Measurements from ENCODE around the gene CDK3.
"Not testable (repeated sequence)": the region's sequence is repeated elsewhere in the genome, so short reads cannot be mapped to it uniquely, and the experiment has no call there.

The CDK3 gene

DNA sequence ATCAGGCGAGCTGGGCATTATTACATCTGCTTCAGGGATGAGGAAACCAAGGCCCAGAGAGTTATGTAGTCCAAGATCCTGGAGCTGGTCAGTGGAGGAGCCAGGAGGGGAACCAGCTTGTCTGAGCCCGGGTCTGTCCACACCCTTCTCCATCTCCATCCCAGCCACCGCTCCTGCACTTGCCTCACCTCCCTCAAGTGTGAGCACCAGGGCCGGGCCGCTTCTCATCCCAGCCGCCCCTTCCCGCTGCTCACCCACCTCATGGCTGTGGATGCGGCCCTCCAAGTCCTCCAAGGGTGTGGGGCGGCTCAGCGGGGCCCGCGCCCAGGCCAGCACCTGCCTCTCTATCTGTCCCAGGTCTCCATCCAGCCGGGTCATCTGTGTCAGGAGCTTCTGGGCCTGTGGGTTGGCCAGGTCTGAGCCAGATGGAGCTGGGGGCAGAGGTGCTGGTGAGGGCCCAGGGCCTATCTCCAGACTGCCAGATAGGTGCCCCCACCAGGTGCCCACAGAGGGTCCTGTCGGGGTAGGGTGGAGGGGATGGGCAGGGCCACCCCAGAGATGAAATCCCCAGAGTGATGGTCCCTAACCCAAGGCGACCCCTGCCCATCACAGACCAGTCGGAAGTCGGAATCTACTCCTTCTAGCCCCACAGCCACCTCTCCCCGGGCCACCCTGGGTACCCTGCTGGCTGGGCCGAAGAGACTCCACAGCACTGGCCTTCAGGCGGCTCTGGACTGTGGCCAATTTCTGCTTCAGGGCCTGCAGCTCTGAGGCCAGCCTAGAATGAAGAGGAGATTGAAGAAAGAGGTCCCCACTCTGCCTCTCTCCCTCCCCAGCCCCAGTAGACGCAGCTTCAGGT is 17.1 kb downstream of the CDK3 start:
- DNase-seq, result no peak

DNA sequence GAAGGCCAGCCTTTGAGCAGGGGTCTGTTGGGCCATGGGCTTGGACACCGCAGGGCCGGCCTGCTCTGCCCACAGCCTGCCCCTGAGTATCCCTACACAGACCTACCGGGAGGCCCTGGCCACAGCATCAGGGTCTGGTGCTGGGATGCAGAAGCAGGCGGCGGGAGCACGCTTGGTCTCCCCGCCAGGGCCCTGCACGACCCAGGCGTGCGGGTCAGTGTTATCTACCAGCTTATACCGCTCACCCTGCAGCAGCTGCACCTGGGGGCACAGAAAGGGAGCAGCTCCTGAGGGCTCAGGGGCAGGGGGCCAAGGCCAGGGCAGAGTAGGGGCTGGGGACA is 17.7 kb downstream of the CDK3 start:
- no peak for DNase-seq

DNA sequence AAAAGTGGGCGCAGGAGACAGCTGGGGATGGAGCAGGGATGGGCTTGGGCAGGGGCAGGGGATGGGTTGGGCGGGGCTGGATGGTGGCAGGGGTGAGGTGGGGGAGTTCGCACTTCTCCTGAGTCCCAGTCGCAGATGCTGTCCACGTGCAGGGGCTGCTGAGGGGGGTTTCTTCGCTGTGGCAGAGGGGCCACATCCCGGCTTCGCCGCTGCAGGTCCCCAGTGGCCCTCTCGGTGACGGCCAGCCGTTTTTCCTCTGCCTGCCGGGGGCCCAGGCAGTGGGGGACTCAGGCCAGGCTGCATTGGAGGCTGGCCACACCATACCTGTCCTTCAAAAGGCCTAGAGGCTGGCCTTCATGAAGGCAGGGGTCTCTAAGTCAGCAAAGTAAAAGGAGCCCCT is 18.1 kb downstream of the CDK3 start:
- no peak for DNase-seq

DNA sequence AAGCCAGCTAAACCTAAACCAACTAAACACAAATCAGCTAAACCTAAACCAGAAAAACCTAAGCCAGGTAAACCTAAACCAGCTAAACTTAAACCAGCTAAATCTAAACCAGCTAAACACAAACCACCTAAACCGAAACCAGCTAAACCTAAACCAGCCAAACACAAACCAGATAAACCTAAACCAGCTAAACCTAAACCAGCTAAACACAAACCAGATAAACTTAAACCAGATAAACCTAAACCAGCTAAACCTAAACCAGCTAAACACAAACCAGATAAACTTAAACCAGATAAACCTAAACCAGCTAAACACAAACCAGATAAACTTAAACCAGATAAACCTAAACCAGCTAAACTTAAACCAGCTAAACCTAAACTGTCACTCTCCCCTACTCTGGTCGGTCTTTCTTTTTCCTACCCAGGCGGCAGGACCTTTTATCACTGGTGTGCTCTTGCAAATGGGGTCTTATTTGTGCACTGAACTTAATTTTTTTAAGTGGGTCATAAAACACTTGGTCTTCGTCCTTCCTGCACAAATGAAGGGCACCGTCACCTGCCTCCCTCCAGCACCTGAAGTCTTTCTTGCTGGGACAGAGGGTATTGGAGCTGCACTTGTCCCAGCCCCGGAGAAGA is 19.3 kb downstream of the CDK3 start:
- DNase-seq, result no peak

DNA sequence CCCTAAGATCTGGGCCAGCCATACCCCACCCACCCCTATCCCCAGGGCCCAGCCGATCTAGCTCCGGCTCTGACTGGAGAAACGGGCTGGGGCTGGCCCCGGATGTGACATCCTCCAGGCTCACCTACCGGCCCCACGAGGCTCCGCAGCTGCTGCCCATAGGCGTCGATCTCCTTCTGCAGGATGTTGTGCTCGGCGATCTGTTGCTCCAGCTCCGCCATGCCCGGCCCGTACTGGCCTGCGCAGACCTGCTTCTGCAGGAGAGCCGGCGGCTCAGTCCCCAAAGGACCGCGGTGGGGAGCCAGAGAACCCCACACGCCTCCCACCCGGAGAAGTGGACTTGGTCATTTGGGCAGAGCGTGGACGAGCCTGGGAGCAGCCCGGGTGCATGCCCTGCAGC is 21.6 kb downstream of the CDK3 start:
- no peak for DNase-seq

DNA sequence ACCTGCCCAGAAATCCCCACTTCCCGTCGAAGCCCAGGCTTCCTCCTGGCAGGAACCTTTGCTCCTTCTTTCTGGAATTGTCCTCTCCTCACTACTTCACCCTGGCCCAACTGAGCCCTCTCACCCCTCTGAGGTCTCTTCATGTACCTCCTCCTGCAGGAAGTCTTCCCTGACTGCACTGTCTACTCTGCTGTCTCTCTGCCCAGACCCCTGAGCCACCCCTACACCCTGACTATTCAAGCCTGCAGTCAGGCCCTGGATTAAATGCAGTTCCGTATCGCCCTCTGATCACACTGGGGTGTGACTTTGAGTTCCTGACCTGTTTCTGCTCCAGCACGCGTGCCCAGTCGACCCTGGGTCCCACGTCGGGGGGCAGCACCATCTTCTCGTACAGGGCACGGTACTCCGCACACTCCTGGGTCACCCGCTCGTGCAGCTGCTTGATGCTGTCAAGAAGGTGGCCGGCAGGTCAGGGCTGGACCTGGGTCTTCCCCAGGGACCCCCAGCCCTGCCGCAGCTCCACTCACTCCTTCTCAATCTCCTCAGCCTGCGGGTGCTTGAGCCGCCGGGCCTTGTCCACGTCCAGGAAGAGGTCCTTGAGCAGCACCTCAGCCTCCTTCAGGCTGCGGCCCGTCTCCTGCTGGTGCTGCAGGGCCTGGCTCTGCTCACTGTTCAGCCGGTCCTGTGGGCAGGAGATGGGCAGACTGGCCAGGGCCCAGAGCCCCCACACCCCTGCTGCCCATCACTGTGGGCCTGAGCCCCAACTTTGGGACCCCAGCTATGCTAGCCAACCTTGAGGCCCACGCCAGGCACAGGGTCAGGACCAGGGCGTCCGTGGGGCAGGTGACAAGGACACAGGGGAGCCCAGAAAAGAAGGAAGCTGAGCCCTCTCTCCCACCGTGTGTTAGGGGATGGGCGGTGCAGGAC is 22.6 kb downstream of the CDK3 start:
- DNase-seq, result no peak

DNA sequence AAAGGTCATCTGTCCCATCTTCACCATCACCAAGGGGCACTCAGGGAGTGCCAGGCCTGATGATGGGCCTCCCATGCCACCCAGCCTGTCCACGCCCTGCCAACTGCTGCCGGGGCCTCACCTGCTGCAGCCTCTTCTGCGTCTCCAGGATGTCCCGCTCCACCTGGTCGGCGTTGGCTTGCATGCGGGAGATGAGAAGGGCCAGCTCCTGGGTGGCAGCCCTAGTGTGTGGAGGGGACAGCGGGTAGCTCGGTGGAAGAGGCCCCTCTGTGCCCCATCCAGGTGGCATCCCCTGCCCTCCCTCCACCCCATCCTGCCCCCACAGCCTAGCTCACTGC is 23.2 kb downstream of the CDK3 start:
- no peak for DNase-seq

DNA sequence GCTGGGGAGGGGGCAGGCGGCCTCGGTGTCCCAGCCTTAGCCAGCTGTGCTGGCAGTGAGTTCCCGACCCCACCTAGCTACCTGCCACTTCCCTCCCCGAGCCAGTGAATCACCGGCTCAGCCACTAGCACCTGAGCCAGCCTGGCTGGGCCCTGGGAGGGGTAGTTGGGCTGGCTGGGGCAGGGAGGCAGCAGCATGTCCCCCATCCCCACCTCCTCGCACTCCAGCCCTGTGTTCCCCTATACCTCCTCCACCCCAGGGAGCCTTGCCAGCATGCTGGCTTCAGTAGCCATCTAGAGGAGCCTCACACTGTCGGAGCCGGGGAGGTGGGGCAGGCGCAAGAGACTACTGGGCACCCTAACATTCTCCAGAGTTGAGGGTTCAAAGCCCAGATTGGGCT is 23.7 kb downstream of the CDK3 start:
- DNase-seq, result no peak

DNA sequence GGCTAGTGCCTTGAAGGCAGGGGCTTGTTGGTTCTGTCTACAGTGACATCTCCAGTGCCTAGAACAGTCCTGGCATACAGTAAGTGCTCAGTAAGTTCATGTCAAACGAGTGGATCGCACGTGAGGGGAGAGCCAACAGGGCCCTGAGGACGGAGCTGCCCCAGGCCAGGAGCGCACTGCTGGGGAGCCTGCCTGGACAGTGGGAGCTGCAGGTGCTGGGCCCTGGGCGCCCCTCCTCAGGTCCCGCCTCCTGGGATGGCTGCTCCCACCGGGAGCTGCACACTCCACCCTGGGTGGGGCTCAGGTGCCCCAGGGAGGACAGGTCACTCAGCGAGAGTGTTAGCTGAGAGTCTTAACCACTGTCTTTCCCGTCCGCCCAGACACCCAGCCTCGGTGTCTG is 24.6 kb downstream of the CDK3 start:
- no peak for DNase-seq

DNA sequence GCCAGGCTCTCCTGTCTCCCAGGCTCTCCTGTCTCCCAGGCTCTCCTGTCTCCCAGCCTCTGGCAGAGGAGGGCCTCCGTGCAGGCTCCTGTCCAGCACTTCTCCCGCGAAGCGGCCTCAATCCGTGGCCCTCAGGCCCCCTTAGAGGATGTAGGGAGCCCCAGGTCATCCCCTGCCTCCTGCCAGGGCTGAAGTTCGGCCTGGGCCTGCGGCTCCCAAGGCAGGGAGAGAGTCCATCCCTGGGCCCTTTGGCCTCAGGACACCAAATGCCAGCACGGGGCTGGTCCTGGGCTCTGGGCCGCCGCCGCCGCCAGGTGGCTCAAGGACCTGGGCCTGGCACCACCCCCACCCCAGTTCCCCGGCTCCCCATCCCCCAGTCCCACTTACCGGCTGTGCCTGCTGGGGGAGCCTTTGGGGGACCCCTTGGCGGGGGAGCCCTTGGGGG is 26.1 kb downstream of the CDK3 start:
- no peak for DNase-seq

DNA sequence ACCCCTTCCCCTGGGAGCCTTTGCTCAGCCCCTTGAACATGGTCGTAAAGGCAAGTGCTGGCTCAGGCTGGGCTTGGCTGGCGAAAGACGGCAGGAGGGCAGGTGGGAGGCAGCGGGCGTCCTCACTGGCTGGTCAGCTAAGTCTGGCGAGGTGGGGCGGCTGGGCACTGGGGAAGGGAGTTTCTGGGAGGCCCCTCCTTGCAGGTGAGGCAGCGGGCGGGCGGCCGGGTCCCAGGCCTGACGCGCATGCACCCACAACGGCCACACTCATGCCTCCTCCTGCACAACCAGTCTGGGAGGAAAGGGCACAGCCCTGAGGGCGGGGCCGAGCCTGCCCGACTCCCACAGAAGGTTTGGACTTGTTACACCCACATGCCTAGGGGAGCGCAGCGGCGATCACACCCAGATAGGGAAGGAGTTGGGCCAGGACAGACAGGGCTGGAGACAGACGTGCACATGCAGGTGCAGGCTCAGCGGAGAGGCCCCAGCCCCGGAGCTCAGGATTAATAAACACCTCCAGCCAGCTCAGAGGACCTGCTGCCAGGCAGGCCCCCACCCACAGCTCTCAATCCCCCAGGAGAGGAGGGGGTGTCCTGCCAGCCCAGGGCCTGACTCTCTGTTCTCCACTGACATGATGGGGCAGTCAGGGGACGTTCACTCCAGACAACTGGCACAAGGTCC is 26.6 kb downstream of the CDK3 start, which contains the start of gene EVPL:
TSS of gene EVPL (minus strand) at position 148 of the 681 bp plus-strand sequence. CDS start at position 40, 108 bp downstream.
- DNase-seq, result no peak

DNA sequence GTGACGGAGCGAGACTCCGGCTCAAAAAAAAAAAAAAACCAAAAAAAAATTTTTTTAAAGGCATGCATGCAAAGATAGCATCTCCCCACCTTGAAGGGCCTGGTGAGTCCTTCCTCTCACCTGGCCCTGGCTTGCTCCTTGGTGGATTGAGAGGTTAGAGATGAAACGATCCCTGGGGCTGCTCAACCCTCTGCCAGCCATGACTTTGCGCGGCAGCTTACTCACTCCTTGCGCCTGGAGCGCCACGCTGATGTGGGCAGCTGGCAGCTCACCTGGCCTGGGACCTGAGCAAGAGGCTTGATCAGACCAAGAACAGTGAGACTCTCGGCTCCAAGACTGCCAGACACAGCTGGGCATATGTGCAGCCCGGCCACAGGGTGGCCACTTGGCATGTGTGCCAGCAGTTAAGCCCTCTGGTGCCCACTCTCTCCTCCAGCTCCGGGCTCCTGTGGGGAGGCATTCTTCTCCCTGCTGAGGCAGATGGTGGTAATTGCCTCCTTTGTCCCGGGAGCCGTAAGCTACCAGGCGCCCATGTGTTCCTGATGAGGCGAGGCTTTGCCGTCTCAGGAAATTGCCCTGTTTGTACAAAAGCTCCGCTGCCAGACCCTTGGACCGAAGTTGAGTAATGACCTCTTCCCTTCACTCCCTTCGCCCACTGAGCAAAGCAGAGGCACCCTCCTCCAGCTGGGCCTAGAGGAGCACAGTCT is 31.6 kb downstream of the CDK3 start:
- DNase-seq, result no peak

DNA sequence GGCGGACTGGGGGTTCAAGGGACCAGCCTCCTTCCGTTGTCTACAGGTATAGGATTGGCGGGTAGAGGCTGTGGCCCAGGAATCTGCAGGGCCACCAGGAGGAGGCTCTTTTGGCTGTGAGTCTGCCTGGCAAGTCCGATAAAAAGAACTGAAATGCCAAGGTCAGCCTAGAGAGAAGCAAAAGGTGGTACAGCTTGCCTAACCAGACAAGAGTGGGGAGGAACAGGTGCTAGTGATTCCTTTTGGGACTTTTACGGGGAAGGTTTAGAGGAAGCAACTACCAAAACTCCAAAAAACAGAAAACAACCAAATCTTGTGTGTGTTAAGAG is 32.1 kb downstream of the CDK3 start:
- no peak for DNase-seq

DNA sequence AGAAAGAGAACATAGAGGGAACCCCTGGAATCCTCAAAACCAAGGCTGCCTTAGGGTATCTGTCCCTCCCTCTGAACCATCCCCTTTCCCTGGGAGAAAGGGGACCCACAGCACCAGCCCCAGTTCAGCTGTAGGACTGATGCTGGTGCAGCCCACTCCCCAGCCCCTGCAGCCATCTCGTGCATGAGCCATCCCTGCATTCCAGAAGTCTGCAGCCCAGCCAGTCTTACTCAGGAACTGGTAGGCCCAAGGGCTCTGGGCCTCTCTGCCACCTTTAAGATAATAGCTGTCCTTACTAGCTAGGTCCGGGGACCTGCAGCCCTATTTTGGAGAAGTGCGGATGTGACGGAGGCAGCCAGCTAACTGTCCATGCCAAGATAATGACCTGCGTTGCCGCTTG is 32.5 kb downstream of the CDK3 start:
- DNase-seq, result no peak

DNA sequence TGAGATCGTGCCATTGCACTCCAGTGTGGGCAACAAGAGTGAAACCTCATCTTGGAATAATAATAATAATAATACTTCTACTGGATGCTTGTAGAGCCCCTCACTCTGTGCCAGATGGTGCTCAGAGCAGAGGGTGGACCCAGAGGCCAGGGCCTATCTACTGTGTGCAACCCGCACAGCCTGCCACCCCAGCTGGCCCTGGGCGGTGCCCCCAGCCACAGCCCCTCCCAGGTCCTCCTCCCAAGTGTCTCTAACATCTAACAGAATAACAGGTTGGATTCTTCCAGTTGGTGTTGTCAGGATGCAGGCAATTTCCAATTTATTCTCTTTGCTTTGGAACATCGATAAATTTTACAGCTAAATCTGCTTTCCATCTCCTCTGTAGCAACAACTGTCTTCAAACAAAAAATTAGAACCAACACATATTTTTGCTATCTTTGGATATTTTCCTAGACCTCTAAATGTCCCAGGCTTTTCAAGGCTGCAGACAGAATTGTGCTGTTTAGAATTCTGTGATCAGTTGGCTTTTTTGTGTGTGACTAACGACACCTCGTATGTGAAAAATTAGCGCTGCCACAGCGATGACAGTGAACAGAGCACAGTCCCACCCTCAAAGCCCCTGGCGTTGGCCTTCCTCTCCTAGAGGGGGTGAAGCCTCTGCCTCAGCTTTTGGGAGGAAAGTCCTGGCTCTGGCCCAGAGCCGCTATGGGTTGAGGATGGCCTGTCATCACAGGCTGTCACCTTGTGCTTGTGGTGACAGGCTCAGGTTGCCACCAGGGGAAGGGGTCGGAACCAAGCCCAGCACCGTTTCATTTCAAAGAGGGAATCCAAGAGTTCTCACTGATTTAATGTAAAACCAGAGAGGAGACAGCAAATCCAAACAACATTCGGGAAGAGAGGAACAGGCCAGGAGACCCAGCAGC is 34.0 kb downstream of the CDK3 start:
- no peak for DNase-seq

DNA sequence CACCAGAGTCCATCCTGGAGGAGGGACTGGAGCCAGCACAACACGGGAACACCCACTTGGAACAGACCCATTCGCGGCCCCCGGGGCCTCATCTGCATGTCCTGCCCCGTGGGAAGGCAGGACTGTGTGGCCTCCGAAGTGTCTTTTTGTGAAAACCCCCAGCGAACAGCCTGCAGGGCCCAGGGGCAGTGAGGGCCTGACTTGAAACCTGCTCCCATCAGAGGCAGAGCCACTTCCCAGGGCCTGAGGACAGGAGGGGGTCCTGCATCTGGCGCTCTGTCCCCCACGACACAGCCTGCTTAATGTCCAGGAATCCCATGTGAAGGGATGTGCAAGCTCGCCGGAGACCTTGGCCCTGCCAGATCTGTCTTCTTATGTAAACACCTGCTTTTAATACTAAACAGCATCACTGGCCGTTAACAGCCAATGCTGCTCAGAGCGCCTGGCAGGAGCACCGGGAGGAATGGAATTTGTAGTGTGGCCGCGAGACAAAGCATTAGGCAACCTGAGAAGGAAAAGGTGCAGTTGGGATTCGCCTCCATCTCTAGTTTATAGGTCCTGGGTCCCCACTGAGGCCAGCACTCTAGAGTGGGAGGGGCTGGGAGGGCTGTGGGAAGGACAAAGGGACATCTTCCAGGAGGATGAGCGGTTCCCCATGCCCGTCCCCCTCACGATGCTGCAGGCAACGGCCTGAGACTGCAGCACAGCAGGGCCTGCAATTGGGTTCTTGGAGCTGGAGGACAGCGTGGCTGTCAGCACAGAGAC is 36.0 kb downstream of the CDK3 start:
- DNase-seq, result no peak

DNA sequence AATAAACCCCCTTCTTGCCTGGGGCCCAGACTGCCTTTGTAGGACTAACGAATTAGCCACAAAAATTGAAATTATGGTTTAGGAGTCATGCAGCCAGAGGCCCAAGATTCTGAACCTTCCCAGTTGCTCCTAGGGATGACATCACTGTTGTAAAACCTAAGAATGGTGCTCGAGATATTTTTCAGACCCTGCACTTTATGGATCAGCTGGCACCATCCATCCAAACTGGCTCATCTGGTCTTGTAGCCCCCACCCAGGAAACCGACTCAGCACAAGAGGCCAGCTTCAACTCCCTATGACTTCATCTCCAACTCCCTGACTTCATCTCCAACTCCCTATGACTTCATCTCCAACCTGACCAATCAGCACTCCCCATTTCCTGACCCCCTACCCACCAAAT is 37.4 kb downstream of the CDK3 start:
- no peak for DNase-seq

DNA sequence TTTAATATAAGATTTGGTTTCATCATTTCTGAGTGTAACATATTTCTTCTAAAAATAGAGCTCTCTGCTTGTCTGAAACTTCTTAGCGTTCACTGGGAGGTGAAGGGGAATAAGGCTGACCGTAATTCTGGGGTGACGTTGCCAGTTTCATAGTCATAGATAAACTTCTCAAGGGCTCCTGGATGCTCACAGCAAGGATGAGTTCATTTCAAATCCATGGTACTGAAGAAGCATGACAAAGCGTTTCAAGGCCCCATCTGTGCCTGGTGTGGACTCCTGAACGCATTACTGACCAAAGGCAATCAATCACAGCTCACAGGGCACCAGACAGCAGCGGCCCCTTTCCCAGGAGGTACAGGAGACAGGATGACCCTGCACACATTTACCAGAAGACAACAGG is 38.5 kb downstream of the CDK3 start:
- DNase-seq, result no peak

DNA sequence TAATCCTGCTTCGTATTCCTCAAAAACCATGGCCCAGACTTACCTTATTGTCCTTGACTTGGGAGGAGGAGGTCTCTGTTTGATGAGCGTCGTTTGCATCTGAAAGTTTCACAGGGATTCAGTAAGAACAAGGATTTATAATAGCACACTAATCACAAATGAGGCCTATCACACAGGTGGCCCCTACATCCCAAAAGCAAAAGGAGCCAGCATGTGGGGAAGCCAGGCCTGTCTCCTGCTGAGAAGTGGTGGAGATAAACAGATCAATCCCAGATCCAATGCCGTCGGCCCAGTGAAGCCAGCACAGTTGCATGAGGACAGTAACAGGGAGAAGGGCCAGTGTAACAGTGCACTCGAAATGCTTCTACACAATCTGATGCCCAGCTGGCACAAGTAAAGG is 39.7 kb downstream of the CDK3 start:
- no peak for DNase-seq

DNA sequence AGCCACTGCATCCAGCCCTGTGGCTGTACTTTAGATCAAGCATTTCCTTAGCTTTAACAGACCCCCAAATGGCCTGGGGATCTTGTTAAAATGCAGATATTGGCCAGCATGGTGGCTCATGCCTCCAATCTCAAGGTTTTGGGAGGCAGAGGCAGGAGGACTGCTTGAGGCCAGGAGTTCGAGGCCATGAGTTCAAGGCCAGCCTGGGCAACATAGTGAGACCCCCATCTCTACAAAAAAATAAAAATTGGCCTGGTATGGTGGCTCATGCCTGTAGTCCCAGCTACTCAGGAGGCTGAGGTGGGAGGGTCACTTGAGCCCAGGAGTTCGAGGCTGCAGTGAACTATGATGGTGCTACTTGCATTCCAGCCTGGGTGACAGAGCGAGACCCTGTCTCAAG is 42.2 kb downstream of the CDK3 start:
- not testable (repeated sequence) for DNase-seq
